ENCODE data around the gene LARGE1.
"Not testable (repeated sequence)": the region's sequence is repeated elsewhere in the genome, so short reads cannot be mapped to it uniquely, and the experiment has no call there.

Gene LARGE1

DNA sequence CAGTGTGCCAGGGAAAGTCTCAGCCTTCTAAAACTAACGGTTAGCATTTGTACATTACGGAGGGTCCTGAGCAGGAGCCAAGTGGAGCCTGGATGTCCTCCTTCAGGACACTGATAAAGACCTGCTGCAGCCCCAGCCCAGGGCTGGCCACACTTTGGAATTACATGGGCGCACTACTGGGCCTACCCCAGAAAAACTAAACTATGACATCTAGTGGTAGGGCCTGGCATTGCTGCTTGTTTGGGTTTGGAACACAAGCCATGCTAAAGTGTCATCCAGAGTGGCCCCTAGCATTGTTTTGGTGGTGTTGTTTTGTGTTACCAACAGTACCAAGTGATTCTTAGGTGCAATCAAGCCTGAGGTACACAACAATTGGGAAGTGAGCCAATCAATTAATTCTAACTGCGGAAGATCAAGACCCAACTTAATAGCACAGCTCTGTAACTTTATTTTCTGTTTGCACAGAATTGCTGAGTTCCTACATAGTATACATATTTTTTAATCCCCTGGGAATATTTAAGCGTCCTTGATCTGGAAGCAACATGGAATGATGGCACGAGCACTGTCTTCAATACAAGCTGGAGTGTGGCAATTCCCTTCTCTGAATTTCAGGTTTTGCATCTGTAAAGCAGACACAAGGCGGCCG, 340.7 kb downstream of the LARGE1 start:
- DNase-seq: peak; percentile 49

- no peak for DNase-seq
Observed at GRCh38 chr22:33578752-33579151, 341.5 kb downstream of the LARGE1 start.

DNA sequence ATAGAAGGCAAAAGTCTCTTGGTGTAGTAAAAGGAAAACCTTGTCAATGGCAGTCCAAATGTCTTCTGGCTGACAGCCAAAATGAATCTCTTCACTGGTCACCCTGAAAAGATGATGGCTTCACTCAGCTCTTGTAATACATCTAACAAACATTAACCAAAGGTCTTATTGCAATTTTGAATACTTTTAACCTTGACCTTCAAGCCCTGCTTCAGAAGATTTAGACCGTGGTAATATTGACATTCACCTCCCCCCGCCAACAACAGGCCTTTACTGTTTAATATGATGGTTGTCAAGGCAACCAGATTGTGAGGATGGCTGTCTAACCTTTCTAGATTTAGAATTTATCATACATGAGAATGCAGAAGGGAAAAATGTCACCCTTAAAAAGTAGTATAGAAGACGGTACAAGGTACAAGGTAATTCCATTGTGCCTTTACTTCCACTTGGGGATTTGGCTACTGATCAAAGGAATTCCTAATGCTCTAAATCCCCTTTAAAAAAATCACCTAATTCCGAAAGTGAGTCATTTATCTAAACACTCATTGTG, 342.3 kb downstream of the LARGE1 start:
- DNase-seq: no peak

GRCh38 chr22:33576205-33576604, 344.1 kb downstream of the LARGE1 start:
- no peak for DNase-seq

GRCh38 chr22:33575771-33576170, 344.5 kb downstream of the LARGE1 start:
- no peak for DNase-seq

- DNase-seq: no peak
Observed at GRCh38 chr22:33575041-33575440, 345.2 kb downstream of the LARGE1 start.

DNA sequence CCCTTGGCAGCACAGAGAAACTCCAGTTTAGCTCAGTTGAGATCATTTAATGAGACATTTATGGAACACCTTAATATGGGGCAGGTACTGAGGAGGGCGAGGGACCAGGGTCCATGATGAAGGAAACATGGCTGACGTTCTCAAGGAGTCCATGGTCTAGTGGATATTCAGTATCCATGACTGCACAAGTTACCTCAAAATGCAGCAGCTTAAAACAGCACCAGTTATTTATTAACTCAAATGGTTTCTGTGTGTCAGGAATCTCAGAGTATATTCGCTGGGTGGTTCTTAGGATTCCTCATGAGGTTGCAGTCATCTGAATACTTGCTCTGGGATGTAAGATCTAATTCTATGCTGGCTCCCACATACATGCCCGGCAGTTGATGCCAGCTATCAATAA, 346.8 kb downstream of the LARGE1 start:
- no peak for DNase-seq

DNA sequence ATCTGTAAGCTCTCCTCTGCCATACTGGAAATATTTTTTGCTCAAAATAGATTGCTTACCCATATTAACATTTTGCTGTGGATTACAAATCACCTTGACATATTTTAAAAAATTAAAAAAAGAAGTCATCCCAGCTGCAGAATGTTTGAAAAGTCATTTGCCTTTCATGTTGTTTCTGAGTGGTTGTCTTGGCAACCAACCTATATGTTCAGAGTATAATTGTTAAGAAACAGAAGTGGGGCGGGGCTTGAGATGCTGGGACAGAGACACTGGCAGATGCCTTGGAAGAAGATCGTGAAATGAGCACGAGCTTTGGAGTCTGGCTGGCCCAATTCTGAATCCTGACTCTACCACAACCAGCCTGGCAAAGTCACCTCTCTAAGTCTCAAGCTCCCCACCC, 348.2 kb downstream of the LARGE1 start:
- no peak for DNase-seq

DNA sequence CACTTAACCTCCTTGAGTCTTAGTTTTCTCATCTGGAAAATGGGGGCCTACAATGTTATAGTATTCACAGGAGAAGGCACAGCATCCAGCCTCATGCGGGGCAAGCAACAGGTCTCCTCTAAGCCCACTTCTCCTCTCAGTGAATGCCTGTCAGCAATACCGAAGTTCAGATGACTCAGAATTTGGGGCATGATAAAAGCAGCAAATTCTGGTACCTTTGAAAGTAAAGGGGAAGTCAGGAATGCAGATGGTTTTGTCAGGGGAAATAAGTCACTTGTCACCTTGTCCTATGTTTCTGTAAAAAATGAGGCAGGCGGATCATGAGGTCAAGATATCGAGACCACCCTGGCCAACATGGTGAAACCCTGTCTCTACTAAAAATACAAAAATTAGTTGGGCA, 350.2 kb downstream of the LARGE1 start:
- DNase-seq: no peak

DNA sequence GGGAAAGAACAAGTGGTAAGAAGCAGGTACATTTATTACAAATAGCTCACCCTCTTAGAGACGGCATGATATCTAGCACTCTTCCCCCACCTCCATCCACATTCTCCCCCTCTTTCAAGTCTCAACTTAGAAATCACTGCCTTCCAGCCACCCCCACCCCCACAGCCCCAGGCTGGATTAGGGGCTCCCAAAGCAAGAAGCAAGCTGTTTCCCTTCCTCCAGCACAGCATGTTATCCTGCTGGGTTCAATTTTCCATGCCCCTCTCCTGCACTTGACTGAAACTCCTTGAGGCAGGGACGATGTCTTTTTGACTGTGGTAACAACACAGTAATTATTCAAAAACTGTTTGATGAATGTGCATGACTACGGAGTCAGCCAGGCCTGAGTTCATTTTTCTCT, 350.7 kb downstream of the LARGE1 start:
- no peak for DNase-seq

DNA sequence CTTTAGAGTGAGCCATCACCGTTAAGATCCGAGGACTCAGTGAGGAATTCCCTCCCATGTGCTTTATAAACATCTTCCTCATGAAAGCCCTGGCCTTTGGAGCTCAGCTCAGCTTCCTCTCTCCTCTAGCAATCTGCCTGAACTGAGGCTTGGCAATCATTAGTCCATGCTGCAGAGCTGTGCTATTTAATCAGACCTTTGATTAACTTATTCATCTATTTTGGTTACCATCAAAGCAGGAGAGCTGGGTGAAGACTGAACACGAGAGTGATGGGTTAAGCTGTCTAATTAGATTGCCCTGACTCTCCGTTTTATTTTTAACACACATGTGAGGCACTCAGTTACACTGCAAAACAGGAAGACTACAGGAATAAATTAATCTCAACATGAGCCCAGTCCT, 351.3 kb downstream of the LARGE1 start:
- no peak for DNase-seq

DNA sequence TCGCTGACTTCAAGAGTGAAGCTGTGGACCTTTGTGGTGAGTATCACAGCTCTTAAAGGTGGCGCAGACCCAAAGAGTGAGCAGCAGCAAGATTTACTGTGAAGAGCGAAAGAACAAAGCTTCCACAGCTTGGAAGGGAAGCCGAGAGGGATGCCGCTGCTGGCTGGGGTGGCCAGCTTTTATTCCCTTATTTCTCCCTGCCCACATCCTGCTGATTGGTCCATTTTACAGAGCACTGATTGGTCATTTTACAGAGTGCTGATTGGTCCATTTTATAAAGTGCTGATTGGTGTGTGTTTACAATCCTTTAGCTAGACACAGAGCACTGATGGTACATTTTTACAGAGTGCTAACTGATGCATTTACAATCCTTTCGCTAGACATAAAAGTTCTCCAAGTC, 353.8 kb downstream of the LARGE1 start:
- not testable (repeated sequence) for DNase-seq

DNA sequence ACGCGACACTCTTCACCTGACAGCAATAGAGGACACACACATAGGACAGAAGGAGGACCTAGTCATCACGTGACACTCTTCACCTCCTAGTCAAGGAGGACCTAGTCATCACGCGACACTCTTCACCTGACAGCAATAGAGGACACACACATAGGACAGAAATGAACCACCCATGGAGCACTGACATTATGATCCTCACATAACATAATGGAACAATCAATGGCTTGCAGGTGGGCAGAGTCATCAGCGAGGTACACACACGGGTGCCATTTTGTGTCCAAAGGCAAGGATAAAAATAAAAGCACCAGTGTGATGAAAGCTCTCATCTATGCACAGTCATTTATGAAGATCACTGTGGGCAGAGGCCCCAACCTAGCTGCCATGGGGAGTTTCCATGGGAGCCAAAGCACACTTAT, 354.7 kb downstream of the LARGE1 start:
- DNase-seq: no peak

DNA sequence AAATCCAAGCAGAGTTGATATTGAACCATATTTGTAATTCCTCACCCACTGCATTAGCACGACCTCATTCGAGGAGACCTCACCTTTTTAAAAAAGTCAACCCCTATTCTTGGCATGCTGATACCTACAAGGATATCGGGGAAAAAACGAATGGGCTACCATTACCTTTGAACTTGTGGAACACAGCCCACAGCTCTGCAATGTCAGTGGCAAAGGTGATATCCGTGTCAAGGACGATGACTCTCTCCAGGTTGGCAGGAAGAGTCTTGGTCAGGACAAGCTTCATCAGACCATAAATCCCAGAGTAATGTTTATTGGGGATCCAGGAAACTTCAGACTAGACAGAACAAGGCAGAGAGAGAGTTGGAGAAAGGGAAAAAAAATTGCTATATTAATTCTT, 355.6 kb downstream of the LARGE1 start:
- no peak for DNase-seq

GRCh38 chr22:33563220-33563964, 356.9 kb downstream of the LARGE1 start:
- no peak for DNase-seq

DNA sequence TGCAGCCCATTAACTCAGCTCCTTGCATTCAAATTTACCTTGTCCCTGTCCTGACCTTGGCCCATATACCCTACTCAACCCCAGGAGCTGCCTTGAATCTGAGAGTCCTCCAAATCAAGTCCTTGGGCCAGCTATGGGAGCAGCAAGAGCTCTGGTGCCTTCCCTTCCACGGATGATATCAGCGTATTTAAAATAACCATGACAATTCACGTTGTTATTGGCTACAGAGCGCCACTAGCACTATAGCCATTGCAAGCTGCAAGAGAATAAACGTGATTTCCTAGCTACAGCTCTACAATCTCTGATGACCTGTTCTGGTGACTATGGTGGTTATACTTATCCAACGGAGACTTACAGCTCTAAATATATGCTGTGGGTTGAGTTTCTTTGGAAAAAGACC, 357.8 kb downstream of the LARGE1 start:
- no peak for DNase-seq

- no peak for DNase-seq
Observed at GRCh38 chr22:33561149-33561807, 359.0 kb downstream of the LARGE1 start.

DNA sequence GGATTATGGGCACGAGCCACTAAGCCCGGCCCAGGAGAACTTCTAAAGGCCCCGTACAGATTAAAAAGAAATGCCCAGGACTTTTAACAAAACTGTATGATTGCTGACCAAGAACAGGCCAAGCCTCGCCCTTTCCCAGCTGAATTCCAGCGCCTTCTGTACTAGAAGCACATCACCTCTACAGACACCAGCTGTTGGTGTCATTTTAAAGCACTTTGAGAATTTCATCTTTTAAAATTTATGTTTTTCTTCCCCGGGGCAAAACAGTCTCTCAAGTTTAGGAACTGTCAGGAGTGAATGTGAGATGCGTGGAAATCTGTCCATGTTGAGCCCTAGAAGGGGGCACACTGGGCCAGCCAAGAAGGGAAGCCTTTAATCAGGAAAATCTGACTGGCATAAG, 362.4 kb downstream of the LARGE1 start:
- DNase-seq: no peak

- no peak for DNase-seq
Observed at GRCh38 chr22:33555814-33556522, 364.3 kb downstream of the LARGE1 start.

DNA sequence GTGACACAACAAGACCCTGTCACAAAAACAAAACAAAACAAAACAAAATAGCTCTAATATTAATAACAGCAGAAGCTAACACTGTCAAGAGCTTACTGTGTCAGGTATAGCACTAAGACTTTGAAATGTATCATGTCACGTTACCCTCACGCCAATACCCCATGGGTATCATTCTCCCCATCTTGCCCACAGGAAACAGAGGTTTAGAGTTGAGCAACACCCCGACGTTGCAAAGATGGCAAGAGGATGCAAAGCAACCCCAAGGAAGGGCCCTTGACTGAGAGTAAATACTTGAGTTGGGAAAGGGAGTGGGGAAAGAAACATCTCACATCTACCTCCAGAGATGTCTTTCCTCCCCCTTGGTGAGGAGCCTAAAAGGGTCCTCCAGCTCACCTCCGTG, 366.8 kb downstream of the LARGE1 start:
- DNase-seq: no peak

GRCh38 chr22:33544707-33545106, 375.6 kb downstream of the LARGE1 start:
- DNase-seq: peak; percentile 28

DNA sequence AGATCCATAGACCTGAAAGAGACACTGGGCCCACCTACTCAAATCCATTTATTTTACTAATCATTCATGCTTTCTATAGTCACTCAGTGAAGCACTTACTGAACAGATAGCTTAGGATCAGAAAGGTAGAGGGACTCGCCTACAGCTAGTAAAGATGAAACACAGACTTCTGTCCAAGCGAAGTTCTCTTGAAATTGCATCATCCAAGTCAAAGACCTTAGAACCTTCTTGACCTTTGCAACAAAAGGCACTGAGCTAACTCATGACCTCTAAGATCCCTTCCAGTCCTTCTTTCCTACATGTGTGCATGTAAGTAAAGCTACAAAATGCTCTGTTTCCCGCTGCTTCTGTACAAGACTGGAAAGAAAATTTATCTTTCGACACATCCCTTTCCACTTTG, 377.6 kb downstream of the LARGE1 start:
- DNase-seq: no peak

DNA sequence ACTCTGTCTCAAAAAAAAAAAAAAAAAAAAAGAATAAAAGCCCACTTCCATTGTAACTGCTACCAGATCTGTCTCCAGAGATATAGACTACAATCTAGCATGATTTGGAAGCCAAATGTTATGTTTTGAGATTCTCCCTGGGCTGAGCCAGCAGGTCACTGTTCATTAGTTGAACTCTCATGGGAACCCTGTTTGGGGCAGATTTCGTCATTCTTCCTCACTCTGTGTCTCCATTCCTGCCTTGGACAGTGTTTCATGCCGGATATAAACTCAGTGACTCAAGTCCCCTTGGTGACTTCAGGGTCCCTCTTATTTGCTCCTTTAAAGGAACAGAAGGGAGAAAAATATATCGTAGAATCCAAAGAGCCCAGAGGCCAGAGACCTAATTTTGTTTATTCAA, 378.1 kb downstream of the LARGE1 start:
- no peak for DNase-seq

All from fibroblast of upper back skin (primary cell).